RWPE2 (cell line): ENCODE data around the gene ALDOB.

Experiments
- ATAC-seq: fragments of 200-7000 bp; cut with Tn5 transposase; 3 replicates; pipeline ENCODE4 v1.9.1; 2021; ENCODE audit warnings: low read depth
- DNase-seq: peaks from one replicate; pipeline ENCODE4 v3.0.0-alpha.2; 2020; ENCODE audit warnings: low spot score
- H3K27ac ChIP-seq: fragments of 450-650 bp; 2 replicates; pipeline ENCODE4 v1.5.1; 2017; ENCODE audit warnings: mild to moderate bottlenecking; ENCODE audit not compliant: poor library complexity, severe bottlenecking
- H3K27me3 ChIP-seq: fragments of 250-450 bp; sonication (Bioruptor Pico); 2 replicates; pipeline ENCODE4 v1.5.1; 2021; ENCODE audit warnings: mild to moderate bottlenecking, moderate library complexity; ENCODE audit not compliant: insufficient read depth, poor library complexity, severe bottlenecking
- H3K36me3 ChIP-seq: fragments of 250-450 bp; sonication (Bioruptor Pico); 2 replicates; pipeline ENCODE4 v1.5.1; 2020; ENCODE audit warnings: low read depth, mild to moderate bottlenecking, moderate library complexity
- H3K4me1 ChIP-seq: fragments of 250-450 bp; sonication (Bioruptor Pico); 2 replicates; pipeline ENCODE4 v1.5.1; 2021; ENCODE audit warnings: mild to moderate bottlenecking, moderate library complexity; ENCODE audit not compliant: insufficient read depth, poor library complexity, severe bottlenecking
- H3K4me3 ChIP-seq: fragments of 250-450 bp; sonication (Bioruptor Pico); 2 replicates; pipeline ENCODE4 v1.5.1; 2021; ENCODE audit warnings: mild to moderate bottlenecking, moderate library complexity; ENCODE audit not compliant: severe bottlenecking
- H3K9me3 ChIP-seq: fragments of 250-450 bp; sonication (Bioruptor Pico); 2 replicates; pipeline ENCODE4 v1.5.1; 2021; ENCODE audit warnings: mild to moderate bottlenecking, moderate library complexity; ENCODE audit not compliant: severe bottlenecking
- CTCF ChIP-seq: fragments of 450-650 bp; IDR thresholded peaks from one replicate; pipeline ENCODE4 v1.5.1; 2017; ENCODE audit warnings: mild to moderate bottlenecking, moderate library complexity; ENCODE audit not compliant: poor library complexity, severe bottlenecking

Gene ALDOB

GRCh38 chr9:101417389-101417788, 18.2 kb downstream of the ALDOB start:
- ATAC-seq: no peak
- H3K27ac ChIP-seq: no peak overlapping the region
- no peak for DNase-seq

GRCh38 chr9:101415578-101415977, 20.0 kb downstream of the ALDOB start:
- no peak for ATAC-seq
- H3K27me3 ChIP-seq: no peaks in the 10 kb centered on the region
- H3K27ac ChIP-seq: no peak overlapping the region
- H3K4me1 ChIP-seq: no peaks in the 10 kb centered on the region
- TF ChIP-seq CTCF: no peak
- no peaks in the 10 kb centered on the region for H3K36me3 ChIP-seq
- H3K9me3 ChIP-seq: peaks cover 11% of the 10 kb centered on the region
- DNase-seq: no peak
- H3K4me3 ChIP-seq: no peak overlapping the region

More at GRCh38 chr9:101417389-101417788, 18.2 kb downstream of the ALDOB start:
- Histone ChIP-seq H3K4me3 (no peak overlapping the region), H3K4me1 (no peaks in the 10 kb centered on the region), H3K27me3 (no peaks in the 10 kb centered on the region), H3K9me3 (no peaks in the 10 kb centered on the region), H3K36me3 (no peaks in the 10 kb centered on the region)
- no peak for TF ChIP-seq CTCF

- Histone ChIP-seq H3K36me3 (no peaks in the 10 kb centered on the region; the same call in 1 of the 2 replicates), H3K27ac (no peak overlapping the region), H3K9me3 (peaks cover 18% of the 10 kb centered on the region), H3K4me1 (no peaks in the 10 kb centered on the region), H3K27me3 (no peaks in the 10 kb centered on the region), H3K4me3 (no peak overlapping the region)
- DNase-seq: no peak
- ATAC-seq: no peak
- no peak for TF ChIP-seq CTCF
These were observed 20.7 kb downstream of the ALDOB start for GRCh38 chr9:101414839-101415238.

DNA sequence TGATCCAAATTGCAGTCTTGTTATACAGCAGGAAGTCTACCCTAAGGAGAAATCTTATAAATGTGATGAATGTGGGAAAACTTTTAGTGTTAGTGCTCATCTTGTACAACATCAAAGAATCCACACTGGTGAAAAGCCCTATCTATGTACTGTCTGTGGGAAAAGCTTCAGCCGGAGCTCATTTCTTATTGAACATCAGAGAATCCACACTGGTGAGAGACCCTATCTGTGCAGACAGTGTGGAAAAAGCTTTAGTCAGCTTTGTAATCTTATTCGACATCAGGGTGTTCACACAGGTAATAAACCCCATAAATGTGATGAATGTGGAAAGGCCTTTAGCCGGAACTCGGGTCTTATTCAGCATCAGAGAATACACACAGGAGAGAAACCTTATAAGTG, 26.5 kb downstream of the ALDOB start:
- Histone ChIP-seq H3K9me3 (peaks cover 41% of the 10 kb centered on the region), H3K27ac (no peak overlapping the region), H3K36me3 (peaks cover 57% of the 10 kb centered on the region), H3K27me3 (no peaks in the 10 kb centered on the region), H3K4me3 (no peak overlapping the region), H3K4me1 (no peaks in the 10 kb centered on the region)
- ATAC-seq (no peak), DNase-seq (no peak)
- TF ChIP-seq CTCF: no peak

DNA sequence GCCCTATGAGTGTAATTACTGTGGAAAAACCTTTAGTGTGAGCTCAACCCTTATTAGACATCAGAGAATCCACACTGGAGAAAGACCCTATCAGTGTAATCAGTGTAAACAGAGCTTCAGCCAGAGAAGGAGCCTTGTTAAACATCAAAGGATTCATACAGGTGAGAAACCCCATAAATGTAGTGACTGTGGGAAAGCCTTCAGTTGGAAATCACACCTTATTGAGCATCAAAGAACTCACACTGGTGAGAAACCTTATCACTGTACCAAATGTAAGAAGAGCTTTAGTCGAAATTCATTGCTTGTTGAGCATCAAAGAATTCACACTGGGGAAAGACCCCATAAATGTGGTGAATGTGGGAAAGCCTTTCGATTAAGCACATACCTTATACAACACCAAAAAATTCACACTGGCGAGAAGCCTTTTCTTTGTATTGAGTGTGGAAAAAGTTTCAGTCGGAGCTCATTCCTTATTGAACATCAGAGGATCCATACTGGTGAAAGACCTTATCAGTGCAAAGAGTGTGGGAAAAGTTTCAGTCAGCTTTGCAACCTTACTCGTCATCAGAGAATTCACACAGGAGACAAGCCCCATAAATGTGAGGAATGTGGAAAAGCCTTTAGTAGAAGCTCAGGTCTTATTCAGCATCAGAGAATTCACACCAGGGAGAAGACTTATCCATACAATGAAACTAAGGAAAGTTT, 27.0 kb downstream of the ALDOB start:
- ATAC-seq (no peak), DNase-seq (no peak)
- TF ChIP-seq CTCF: no peak
- H3K27me3 ChIP-seq: no peaks in the 10 kb centered on the region
- H3K4me3 ChIP-seq: no peak overlapping the region
- peaks cover 62% of the 10 kb centered on the region for H3K36me3 ChIP-seq
- H3K4me1 ChIP-seq: no peaks in the 10 kb centered on the region
- peaks cover 41% of the 10 kb centered on the region for H3K9me3 ChIP-seq
- H3K27ac ChIP-seq: no peak overlapping the region
